Coronary artery (tissue), 2 donors: ENCODE data around the gene SHISA5.
A peak's percentile ranks its signal among the peaks of the same experiment; 100 is the strongest.
"Not testable (repeated sequence)": the region's sequence is repeated elsewhere in the genome, so short reads cannot be mapped to it uniquely, and the experiment has no call there.

Experiments
- DNase-seq: peaks from one replicate; pipeline ENCODE4 v3.0.0-alpha.2; 2017; ENCODE audit warnings: low spot score
- H3K27ac ChIP-seq, 2 donors: fragments of 200-600 bp; sonication (generic); one replicate each; pipeline ENCODE4 v1.5.1; 2016 to 2019
- H3K4me3 ChIP-seq: fragments of 200-600 bp; sonication (generic); 2 replicates; pipeline ENCODE4 v1.5.1; 2016; ENCODE audit warnings: mild to moderate bottlenecking, moderate library complexity
- CTCF ChIP-seq: fragments of 200-600 bp; sonication (generic); IDR thresholded peaks from one replicate; pipeline ENCODE4 v1.5.1; 2019; ENCODE audit warnings: antibody characterized with exemption

SHISA5 gene

DNA sequence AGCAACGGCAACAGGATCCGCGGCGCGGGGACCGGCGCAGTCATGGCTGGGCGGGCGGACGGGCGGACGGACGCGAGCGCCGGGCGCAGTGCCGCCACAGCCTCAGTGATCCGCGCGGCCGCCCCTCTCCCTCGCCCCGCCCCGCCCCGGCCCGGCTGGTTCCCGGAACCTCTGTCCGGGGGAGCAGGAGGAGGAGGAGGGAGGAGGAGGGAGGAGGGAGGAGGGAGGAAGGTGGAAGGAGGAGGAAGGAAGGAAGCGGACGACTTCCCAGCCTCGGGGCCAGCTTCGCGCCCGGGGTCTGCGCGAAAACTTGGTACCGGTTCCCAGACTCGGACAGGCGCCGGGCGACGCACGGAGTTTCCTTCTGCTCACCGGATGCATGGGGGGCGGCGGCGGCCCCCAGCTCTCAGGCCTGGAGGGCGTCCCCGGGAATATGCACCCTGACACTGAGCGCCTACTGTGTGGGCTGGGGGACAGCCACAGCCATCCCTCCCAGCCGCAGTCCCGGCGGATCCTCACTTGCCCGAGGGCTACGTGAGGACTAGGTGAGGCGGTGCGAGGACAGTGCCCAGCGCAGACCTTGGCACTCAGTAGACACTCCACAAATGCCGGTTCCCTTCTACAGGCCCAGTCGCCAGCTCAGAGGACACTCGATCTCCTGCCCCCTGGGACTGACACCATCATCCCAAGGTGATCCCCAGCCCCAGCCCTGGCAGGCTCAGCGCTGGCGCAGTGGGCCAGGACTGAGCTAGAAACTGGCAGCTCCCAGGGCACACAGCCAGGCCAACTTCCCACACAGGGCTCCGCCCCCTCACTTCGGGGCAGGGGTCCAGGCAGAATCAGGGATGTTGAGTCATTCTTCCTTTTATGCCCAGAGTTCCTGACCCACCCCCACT is at the start of gene SHISA5:
Gene SHISA5, minus strand, starts transcription at position 124 of the 896 bp plus-strand sequence. Its CDS starts 80 bp downstream, at position 44.
- Histone ChIP-seq H3K27ac (peak within 1 kb of the TSS; percentile 78 to 97), H3K4me3 (peak within 1 kb of the TSS; percentile 83)
- TF ChIP-seq CTCF: no peak
- peak; percentile 88 for DNase-seq

GRCh38 chr3:48553361-48553760 is 49.4 kb upstream of the SHISA5 start:
- no peak for DNase-seq
- no peak for TF ChIP-seq CTCF
- H3K27ac ChIP-seq: no peak overlapping the region
- H3K4me3 ChIP-seq: no peak overlapping the region

DNA sequence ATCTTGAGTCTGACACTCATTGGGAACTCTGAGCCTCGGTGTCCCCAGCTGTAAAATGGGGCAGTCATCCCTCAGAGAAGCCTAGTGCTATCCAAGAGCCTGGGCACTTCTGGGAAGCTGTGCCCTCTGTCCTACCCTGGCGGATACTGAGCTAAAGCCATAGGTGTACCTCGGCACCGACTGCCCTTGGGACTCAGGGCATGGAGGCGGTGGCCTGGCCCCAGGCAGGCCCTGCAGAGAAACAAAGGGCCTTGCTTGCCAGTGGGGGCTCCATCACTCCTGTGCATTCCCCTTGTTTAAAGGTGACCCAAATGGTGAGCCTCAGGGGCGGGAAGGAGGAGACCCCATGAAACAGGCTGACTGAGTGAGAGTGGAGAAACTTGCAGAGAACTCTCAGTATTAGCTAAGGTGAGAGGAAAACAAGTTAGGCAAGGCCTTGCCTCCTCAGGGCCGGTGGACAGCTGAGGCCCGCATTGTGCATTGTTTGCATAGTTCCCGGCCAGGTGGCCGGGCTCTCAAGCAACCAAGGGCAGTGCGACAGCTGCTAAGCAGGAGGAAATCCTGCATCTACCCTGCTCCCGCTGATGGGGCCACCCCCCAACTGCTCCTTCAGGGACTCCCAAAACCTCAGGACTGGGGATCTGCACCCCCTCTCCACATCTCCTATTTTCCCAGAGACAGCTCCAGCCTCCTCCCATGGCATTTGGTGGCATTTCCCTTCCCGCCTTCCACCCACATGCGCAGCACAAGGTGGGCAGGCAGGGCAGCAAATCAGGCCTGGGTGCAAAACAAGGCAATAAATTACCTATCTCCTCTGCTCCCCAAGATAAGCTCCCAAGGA is 48.4 kb upstream of the SHISA5 start:
- Histone ChIP-seq H3K27ac (no peak overlapping the region), H3K4me3 (no peak overlapping the region)
- no peak for DNase-seq
- TF ChIP-seq CTCF: no peak

- not testable (repeated sequence) for H3K4me3 ChIP-seq, H3K27ac ChIP-seq, DNase-seq
Observed at GRCh38 chr3:48551651-48552050, 47.7 kb upstream of the SHISA5 start.

- peak; percentile 86 for TF ChIP-seq CTCF
- peak overlapping the region in 1 of 2 donors; percentile 3 for H3K27ac ChIP-seq
- no peak overlapping the region for H3K4me3 ChIP-seq
- DNase-seq: peak; percentile 88
Observed at GRCh38 chr3:48548729-48549705, 45.0 kb upstream of the SHISA5 start.

GRCh38 chr3:48548126-48548525 is 44.2 kb upstream of the SHISA5 start:
- no peak for TF ChIP-seq CTCF
- Histone ChIP-seq H3K4me3 (no peak overlapping the region), H3K27ac (no peak overlapping the region)
- no peak for DNase-seq
